ENCODE results near the gene CAMK4.

CAMK4 gene

DNA sequence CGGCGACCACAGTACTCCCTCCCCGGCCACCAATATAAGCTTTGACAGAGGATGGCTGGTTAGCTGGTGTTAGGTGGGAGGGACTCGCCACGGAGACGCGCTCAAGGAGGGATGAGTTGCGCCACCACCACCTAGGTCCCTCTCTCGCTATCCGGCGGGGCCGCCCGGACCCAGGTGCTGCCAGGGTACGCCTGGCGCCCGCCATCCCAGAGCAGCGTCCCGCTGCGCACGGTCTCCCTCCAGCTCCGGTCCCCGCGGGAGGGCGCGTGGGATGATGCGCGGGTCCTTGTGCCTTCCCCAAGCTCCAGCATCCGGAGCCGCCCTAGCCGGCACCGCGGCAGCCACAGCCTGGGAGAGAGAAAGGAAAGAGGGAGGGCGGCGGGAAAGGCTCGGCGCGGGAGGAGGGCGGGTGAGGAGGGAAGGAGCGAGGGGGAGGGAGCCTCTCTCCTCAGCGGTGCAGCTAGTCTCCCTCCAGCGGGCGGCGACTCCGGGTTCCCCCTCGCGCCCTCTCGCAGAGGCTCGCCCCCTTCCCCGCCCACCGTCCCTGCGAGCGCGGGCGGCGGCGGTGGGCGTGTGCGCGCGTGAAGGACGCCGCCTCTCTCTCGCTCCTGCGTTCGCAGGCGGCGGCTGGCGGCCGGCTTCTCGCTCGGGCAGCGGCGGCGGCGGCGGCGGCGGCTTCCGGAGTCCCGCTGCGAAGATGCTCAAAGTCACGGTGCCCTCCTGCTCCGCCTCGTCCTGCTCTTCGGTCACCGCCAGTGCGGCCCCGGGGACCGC is at the start of gene CAMK4:
CAMK4 (plus strand) TSS at position 598 of the 774 bp plus-strand sequence; CDS start at position 698, 100 bp downstream.
- no peak for FAIRE-seq

GRCh38 chr5:111183064-111183463 is 41.1 kb upstream of the CAMK4 start:
- no peak for FAIRE-seq

DNA sequence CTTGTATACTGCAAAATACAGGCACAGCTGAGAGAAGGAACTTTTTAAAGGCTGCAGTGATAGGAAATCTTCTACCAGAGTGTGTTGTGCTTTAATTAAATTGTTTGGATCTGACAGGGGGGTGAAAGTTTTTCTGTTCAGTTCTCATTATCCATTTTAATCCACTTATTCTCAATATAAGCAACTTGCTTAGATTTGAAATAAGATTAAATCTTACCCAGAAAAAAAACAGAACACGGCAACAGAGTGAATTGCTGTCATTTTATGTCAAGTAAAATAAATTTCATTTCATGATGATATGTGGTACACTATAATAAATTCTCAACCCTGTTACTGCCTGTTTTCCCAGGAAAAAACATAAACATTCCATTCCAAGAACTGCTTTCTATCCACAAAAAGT is 37.1 kb upstream of the CAMK4 start:
- FAIRE-seq, result no peak

- no peak for FAIRE-seq
Measured at GRCh38 chr5:111194053-111194452, 30.1 kb upstream of the CAMK4 start.

GRCh38 chr5:111194925-111195324 is 29.3 kb upstream of the CAMK4 start:
- FAIRE-seq, result no peak

- no peak for FAIRE-seq
Measured at GRCh38 chr5:111197523-111197922, 26.7 kb upstream of the CAMK4 start.

DNA sequence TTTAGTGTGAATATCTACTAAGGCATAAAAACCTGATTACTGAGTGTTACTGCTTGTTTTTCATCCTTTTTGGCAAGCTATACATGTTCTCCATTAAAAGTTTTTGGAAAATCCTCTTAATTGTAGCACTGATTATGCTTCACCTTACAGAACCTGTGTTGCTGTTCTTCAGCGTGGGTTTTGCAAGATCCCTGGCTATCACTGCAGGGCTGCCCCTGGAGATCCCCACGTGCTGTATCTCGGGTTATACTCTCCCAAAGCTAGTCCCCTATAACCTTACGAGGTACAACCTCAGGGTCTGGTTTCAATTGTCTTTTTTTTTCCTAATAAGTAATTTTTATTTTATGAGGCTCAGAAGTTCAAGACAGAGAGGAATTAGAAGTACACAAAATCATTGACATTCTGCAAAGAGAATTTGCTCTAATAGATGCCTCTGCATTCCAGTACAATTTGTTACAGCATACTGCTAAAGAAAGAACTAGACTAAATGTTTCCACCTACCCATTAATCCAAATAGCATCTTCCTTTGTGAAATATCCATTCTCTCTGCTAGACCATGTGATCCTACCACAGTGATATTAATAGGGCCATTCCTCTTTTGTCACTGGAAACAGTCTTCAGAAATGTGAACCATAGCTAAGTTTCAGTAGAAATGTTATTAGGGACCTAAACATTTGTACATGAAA is 25.8 kb upstream of the CAMK4 start:
- FAIRE-seq, result no peak

DNA sequence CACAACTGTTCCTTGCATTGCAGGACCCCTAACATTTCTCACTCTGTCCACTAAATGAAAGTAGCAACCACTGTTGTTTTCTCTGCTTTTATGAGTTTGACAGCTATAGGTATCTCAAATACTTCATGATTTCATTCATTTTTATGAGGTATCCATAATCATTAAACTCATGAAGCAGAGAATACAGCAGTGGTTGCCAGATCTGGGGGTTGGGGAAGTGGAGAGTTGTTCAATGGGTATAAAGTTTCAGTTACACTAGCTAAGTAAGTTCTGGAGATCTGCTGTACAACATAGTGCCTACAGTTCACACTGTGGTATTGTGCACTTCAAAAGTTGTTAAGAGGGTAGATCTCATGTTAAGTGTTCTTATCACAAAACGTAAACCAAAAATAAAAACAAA is 23.4 kb upstream of the CAMK4 start:
- no peak for FAIRE-seq

GRCh38 chr5:111201705-111202104 is 22.5 kb upstream of the CAMK4 start:
- no peak for FAIRE-seq

- FAIRE-seq, result no peak
Measured at GRCh38 chr5:111211341-111211740, 12.8 kb upstream of the CAMK4 start.

GRCh38 chr5:111214052-111214742 is 10.0 kb upstream of the CAMK4 start:
- FAIRE-seq, result no peak

GRCh38 chr5:111215971-111216370 is 8.2 kb upstream of the CAMK4 start:
- FAIRE-seq, result no peak

DNA sequence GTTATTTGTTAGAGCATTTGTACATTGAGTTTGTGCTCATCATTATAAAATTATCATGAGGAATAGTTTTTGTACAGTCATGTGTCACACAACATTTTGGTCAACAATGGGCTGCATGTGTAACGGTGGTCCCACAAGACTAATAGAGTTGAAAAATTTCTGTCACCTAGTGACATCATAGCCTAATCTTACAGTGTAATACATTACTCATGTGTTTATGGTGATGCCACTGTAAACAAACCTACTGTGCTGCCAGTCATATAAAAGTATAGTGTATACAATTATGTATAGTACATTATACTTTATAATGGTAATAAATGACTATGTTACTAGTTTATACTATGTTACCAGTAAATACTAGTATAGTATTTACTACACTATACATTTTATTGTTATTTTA is 3.0 kb upstream of the CAMK4 start:
- FAIRE-seq, result no peak

DNA sequence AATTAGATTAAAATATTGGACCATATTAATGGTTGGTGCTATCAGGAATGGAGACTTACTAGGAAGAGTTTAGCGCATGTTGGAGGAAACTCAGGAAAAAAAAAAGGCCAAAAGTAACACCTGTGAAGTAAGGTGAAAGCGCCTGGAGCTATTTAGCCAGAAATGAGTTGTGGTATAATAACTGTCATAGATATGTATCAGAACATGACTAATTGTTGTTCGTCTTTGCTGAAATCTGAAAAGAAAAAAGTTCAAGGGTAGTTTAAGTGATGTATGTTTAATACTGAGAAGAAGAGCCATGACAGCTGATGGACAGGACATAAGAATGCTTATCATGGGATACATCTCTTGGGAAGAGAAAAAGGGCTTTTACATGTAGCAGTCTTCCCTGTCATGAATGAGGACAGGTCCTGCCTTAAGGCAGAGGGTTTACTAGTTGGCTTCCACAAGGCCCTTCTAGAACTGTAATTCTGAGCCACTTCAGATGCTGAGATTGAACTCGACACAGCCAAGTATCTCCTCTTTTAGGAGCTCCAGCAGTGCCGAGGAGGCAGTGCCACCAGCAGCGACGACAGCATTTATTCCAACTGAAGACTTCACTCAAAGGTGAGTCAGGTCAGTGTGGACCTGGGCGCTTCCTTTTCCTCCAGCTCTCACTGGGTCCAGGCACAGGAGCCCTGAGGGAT is 940 bp upstream of the CAMK4 start:
- no peak for FAIRE-seq

- FAIRE-seq, result no peak
Measured at GRCh38 chr5:111224561-111225345, 569 bp downstream of the CAMK4 start.

DNA sequence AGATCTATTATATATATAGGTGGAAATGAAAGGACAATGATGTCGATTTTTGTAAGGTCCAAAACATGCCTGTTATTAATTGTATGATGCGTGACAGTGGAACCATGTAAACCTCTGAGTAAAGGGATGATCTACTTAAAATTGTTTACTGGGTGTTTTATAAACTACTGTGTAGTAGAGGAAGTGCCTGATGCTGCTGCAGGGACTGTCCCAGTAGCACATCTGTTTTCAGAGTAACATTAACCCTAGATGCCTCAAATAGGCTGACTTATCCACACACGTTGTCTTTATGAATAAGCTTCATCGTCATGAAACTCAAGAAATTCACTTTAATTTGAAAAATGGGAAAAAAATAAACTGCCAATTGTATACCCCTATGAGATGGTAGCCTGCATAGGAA is 1.7 kb downstream of the CAMK4 start:
- no peak for FAIRE-seq

- FAIRE-seq, result no peak
Measured at GRCh38 chr5:111226556-111226955, 2.4 kb downstream of the CAMK4 start.

GRCh38 chr5:111227226-111227782 is 3.1 kb downstream of the CAMK4 start:
- no peak for FAIRE-seq

- no peak for FAIRE-seq
Measured at GRCh38 chr5:111227801-111228200, 3.6 kb downstream of the CAMK4 start.

GRCh38 chr5:111228520-111229220 is 4.5 kb downstream of the CAMK4 start:
- FAIRE-seq, result no peak

DNA sequence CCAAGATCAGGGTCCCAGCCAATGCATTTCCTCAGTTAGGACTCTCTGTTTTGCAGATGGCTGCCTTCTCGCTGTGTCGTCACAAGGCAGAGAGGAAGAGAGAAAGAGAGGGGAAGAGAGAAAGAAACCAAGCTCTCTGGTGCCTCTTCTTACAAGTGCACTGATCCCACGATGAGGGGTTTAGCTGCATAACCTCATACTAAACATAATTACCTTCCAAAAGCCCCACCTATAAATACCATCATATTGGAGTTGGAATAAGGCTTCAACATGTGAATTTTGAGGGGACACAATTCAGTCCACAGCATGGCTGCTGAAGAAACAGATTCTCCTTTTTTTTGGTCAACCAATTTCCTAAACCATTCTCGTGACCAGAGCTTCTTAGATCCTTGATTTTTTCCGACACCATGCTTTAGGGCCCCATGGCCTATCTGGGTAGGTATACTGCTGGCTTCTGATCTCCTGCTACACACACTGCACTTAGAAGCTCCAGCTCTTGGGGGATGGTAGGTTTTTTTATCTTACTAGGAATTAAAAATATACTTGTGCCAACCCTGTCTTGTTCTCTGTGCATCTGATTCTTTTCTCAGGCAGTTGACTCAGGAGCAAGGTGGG is 5.1 kb downstream of the CAMK4 start:
- FAIRE-seq, result no peak

All from islet of Langerhans (tissue), 1 donor.